ENCODE measurements around the gene FBXO24.

DNA sequence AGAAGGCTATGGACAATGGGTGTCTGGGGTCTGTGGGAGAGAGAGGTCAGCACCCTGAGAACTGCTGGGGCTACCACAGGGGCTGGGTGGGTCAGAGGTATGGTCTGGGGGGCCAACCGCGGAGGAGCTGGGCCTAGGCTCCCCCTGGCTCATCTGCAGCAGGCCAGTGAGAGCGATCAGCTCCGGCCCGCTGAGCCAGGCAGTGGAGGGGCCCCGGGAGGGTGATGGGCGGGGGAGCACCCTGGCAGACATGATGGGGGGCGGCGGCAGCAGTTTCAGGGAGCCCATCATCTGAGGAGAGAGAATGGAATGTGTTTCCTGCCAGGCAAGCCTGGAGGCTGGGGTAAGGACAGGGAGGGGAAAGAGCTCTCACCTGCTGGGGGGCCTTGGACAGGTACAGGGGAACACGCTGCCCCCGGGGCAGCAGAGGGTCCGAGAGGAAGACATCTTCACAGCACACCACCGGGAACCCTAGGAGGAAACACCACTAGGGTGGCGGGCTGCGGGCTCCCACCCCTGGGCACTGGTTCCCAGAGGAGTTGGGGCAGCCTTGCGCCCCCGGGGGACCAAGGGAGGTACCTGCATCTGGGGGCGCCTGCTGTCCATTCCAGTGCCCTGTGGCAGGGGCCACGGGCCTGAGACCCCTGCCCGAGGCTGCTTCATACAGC is 13.7 kb upstream of the FBXO24 start:
- TF ChIP-seq, protein P1, sequence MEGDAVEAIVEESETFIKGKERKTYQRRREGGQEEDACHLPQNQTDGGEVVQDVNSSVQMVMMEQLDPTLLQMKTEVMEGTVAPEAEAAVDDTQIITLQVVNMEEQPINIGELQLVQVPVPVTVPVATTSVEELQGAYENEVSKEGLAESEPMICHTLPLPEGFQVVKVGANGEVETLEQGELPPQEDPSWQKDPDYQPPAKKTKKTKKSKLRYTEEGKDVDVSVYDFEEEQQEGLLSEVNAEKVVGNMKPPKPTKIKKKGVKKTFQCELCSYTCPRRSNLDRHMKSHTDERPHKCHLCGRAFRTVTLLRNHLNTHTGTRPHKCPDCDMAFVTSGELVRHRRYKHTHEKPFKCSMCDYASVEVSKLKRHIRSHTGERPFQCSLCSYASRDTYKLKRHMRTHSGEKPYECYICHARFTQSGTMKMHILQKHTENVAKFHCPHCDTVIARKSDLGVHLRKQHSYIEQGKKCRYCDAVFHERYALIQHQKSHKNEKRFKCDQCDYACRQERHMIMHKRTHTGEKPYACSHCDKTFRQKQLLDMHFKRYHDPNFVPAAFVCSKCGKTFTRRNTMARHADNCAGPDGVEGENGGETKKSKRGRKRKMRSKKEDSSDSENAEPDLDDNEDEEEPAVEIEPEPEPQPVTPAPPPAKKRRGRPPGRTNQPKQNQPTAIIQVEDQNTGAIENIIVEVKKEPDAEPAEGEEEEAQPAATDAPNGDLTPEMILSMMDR (IDR thresholded peaks at IDR 0.05), result no peak
- TF ChIP-seq EP300 (IDR thresholded peaks at IDR 0.05), result no peak

Measured in upper lobe of left lung (tissue), 4 donors.